AG04449 (cell line): Measurements from ENCODE around the gene SGK2.
A peak's percentile ranks its signal among the peaks of the same experiment; 100 is the strongest.
"Not testable (repeated sequence)": the region's sequence is repeated elsewhere in the genome, so short reads cannot be mapped to it uniquely, and the experiment has no call there.

Experiments
- CTCF ChIA-PET: fragments of 350-600 bp; formaldehyde crosslinking; extraction: SDS; loops from one replicate; lab custom pipeline; 2021; ENCODE audit warnings: antibody characterized with exemption; lab: Yijun Ruan, JAX
- POLR2A ChIA-PET: fragments of 400-600, 350-600 bp; formaldehyde crosslinking; extraction: SDS; loops from one replicate; lab custom pipeline; 2020; ENCODE audit warnings: antibody characterized with exemption, inconsistent platforms; lab: Yijun Ruan, JAX
- DNase-seq: peaks from one replicate; pipeline ENCODE4 v3.0.0-alpha.2; 2010; ENCODE audit warnings: low read depth, low spot score
- H3K4me3 ChIP-seq: 2 replicates; pipeline ENCODE4 v1.5.1; 2011; ENCODE audit warnings: low read depth, mild to moderate bottlenecking, control low read depth, low read length
- TF ChIP-seq, protein P1 (sequence below): IDR thresholded peaks from one replicate; pipeline ENCODE4 v1.5.1; 2011; ENCODE audit warnings: mild to moderate bottlenecking, moderate library complexity, low read length, control low read depth, inconsistent platforms; ENCODE audit not compliant: insufficient read depth; ENCODE audit errors: missing control alignments

SGK2 gene

DNA sequence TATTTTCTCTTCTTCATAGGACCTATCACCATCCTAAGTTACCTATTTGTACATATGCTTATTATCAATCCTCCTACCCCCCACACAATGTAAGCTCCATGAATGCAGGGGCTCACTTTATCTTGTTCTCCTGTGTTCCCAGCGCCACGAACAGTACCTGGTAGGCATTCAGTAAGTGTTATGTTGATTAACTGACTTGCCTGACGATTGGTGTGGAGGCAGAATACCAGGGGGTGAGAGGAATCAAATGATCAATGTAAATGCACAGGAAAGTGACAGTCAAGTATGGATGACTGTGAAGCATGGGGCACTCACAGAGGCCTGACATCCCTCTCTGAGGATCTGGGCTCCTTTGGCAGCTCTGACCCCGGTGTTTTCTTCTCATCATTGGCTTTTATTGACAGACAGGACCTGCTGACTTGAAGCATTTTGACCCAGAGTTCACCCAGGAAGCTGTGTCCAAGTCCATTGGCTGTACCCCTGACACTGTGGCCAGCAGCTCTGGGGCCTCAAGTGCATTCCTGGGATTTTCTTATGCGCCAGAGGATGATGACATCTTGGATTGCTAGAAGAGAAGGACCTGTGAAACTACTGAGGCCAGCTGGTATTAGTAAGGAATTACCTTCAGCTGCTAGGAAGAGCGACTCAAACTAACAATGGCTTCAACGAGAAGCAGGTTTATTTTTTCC lies 25.8 kb downstream of the SGK2 start:
- TF ChIP-seq, protein P1, sequence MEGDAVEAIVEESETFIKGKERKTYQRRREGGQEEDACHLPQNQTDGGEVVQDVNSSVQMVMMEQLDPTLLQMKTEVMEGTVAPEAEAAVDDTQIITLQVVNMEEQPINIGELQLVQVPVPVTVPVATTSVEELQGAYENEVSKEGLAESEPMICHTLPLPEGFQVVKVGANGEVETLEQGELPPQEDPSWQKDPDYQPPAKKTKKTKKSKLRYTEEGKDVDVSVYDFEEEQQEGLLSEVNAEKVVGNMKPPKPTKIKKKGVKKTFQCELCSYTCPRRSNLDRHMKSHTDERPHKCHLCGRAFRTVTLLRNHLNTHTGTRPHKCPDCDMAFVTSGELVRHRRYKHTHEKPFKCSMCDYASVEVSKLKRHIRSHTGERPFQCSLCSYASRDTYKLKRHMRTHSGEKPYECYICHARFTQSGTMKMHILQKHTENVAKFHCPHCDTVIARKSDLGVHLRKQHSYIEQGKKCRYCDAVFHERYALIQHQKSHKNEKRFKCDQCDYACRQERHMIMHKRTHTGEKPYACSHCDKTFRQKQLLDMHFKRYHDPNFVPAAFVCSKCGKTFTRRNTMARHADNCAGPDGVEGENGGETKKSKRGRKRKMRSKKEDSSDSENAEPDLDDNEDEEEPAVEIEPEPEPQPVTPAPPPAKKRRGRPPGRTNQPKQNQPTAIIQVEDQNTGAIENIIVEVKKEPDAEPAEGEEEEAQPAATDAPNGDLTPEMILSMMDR: no peak
- DNase-seq: peak; percentile 41
- ChIA-PET POLR2A (no interaction called here), CTCF (interaction anchor here (1.2 to 7.3 kb wide), 2 partner anchors 36 to 47 kb away, joined by 3 to 52 read pairs; no protein-coding TSS in a partner anchor)
- H3K4me3 ChIP-seq: no peak overlapping the region

DNA sequence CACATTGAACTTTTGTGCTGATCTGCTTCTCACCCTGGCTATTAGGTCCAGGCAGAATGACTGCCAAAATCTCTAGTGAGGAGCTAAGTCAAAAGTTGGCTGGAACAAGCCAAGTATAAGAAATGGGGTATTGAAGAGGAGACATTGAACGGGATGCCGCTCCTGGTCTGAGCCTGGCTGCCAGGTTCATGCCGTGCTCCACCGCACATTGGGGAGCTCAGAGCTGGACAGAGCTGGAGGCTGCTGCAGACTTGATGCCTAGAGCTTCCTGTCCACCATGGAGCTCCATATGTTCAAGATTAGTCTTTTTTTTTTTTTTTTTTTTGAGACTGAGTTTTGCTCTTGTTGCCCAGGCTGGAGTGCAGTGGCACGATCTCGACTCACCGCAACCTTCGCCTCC lies 27.8 kb downstream of the SGK2 start:
- TF ChIP-seq, protein P1: no peak
- POLR2A ChIA-PET: no interaction called here
- CTCF ChIA-PET: interaction anchor here (1.2 to 7.3 kb wide), 2 partner anchors 49 to 163 kb away, joined by 3 to 52 read pairs; no protein-coding TSS in a partner anchor
- DNase-seq: no peak
- no peak overlapping the region for H3K4me3 ChIP-seq

DNA sequence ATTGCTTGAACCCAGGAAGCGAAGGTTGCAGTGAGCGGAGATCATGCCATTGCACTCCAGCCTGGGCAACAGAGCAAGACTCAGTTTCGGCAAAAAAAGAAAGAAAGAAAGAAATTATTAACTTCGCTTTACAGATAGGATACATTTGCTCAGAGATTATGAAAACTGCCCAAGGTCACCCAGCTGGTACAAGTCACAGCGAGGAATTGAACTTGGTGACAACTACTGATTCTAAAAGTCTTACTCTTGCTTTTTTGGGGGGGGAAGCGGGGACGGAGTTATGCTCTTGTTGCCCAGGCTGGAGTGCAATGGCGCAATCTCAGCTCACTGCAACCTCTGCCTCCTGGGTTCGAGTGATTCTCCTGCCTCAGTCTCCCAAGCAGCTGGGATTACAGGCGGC lies 29.7 kb downstream of the SGK2 start:
- DNase-seq, H3K4me3 ChIP-seq, POLR2A ChIA-PET, CTCF ChIA-PET: not testable (repeated sequence)

DNA sequence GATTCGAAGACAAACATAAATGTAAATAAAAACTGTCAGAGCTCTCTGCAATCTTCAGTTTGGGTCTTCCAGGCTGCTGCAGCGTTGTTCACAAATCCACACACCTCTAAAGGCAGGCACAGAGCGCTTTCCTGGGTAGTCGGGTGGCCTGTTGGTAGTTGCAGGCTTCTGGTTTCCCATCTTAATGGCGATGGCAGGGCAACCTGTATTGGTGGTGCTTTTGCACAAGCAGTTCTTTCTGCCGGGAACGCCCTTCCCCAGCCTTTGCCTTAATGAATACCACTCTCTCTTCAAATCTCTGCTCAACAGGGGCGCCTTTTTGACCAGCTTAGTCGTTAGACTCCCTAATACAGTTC lies 31.2 kb downstream of the SGK2 start:
- DNase-seq: no peak
- TF ChIP-seq, protein P1: no peak
- peak overlapping the region; percentile 96 for H3K4me3 ChIP-seq
- ChIA-PET POLR2A (interaction anchor here (1.3 kb wide), 1 partner anchor 132 kb away, joined by 9 read pairs; the partner anchor contains the start of gene SRSF6), CTCF (interaction anchor here (0.8 to 1.2 kb wide), 3 partner anchors 51 to 54 kb away, joined by 3 to 5 read pairs (median 3); no protein-coding TSS in a partner anchor)

DNA sequence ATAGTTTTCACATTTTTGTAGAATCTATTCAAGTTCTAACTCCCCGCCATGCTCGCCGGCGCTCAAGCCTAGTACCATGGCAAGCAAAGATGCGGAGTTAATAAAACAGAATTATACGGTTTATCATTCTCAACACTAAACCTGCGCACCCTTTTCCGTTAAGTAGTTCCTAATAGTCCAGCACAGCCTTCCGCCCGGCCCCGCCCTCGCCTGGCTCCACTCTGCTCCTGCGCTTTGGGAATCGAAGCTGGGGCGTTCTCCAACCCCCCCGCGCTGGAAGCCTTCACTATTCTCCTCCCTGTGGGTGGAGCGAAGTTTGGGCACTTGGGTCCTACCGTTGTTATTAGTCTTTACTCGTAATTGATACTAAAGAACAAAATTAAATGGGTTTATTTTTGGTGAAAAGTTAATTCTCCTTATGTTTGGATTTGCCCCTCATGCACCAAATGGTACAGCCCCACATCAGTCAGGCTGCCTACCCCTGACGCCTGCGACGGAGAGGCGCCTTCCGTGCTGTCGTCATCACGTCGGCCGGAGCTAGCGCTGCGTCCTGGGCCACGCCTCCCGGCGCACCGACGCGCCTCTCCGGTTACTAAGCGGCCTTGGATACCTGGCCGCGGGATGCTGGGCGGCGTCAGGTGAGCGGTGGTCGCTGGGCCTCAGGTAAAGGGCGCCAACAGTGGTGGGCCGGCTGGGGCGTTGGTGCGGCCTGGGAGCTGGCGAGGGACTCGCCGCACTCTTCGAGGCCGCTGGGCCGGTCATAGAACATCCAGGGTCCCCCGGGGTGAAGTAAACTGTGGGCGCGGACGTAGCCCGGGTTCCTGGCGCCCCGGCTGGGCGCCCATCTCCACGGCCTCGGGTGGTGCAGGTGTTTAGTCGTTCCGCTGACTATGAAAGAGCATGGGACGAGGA lies 31.8 kb downstream of the SGK2 start, which contains the start of gene IFT52:
Gene IFT52, plus strand, starts transcription at position 546 of the 912 bp plus-strand sequence. CDS start 3,762 bp downstream, outside the sequence.
- TF ChIP-seq, protein P1: no peak
- ChIA-PET CTCF (interaction anchor here (1.0 to 1.2 kb wide), 3 partner anchors 52 to 54 kb away, joined by 3 to 6 read pairs (median 5); no protein-coding TSS in a partner anchor), POLR2A (interaction anchor here (0.6 to 1.3 kb wide), 4 partner anchors 33 to 1088 kb away, joined by 3 to 9 read pairs (median 4); partner anchors contain the start of gene SRSF6)
- peak; percentile 40 for DNase-seq
- H3K4me3 ChIP-seq: peak within 1 kb of the TSS; percentile 96

DNA sequence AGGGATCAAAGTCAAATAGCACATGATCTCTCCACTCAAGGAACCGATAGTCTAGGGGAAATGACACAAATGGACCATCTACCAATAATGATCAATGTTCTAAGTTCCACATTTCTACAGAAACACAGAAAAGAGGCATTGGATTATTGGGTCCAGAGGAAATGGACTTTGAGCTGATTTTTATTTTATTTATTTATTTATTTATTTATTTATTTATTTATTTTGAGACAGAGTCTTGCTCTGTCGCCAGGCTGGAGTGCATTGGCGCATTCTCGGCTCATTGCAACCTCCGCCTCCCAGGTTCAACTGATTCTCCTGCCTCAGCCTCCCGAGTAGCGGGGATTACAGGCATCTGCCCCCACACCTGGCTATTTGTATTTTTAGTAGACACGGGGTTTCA lies 43.1 kb downstream of the SGK2 start:
- H3K4me3 ChIP-seq, DNase-seq, POLR2A ChIA-PET: not testable (repeated sequence)
- CTCF ChIA-PET: interaction anchor here (1.0 to 1.5 kb wide), 2 partner anchors 63 to 64 kb away, joined by 3 read pairs; no protein-coding TSS in a partner anchor
